SU-DHL-6 (cell line): ENCODE results near the gene PLCL1.

ENCODE experiments used
- H2AFZ ChIP-seq: fragments of 200-600 bp; sonication (generic); 2 replicates; pipeline ENCODE4 v1.6.1; 2014; ENCODE audit warnings: low read depth, mild to moderate bottlenecking, moderate library complexity, mixed read lengths, antibody characterized with exemption, low read length; ENCODE audit not compliant: severe bottlenecking
- H3F3A ChIP-seq: fragments of 200-600 bp; shearing (Covaris generic); 2 replicates; pipeline ENCODE4 v1.6.0; 2016; ENCODE audit warnings: antibody characterized with exemption, mild to moderate bottlenecking; ENCODE audit not compliant: insufficient read depth
- H3K27ac ChIP-seq: fragments of 200-600 bp; sonication (generic); 2 replicates; pipeline ENCODE4 v1.5.1; 2016; ENCODE audit warnings: low read depth, mild to moderate bottlenecking, low read length, moderate library complexity, mixed read lengths
- H3K27me3 ChIP-seq: fragments of 200-600 bp; sonication (generic), shearing (Covaris generic); 2 replicates; pipeline ENCODE4 v1.6.0; 2014; ENCODE audit warnings: mild to moderate bottlenecking, low read length
- H3K36me3 ChIP-seq: fragments of 200-600 bp; sonication (generic); 2 replicates; pipeline ENCODE4 v1.6.1; 2014; ENCODE audit warnings: mild to moderate bottlenecking, low read length, mixed read lengths
- H3K4me2 ChIP-seq: fragments of 300-600, 200-600 bp; shearing (Covaris generic), sonication (generic); 2 replicates; pipeline ENCODE4 v1.6.0; 2014; ENCODE audit warnings: low read length, low read depth, mild to moderate bottlenecking; ENCODE audit not compliant: poor library complexity, severe bottlenecking
- H3K4me3 ChIP-seq: fragments of 200-600 bp; sonication (generic); 2 replicates; pipeline ENCODE4 v1.5.1; 2014; ENCODE audit warnings: antibody characterized with exemption, low read length, mild to moderate bottlenecking, mixed read lengths; ENCODE audit not compliant: insufficient read depth, poor library complexity, severe bottlenecking
- H3K79me2 ChIP-seq: fragments of 200-600 bp; sonication (generic); 2 replicates; pipeline ENCODE4 v1.6.1; 2014; ENCODE audit warnings: mild to moderate bottlenecking, low read length, moderate library complexity; ENCODE audit not compliant: insufficient read depth
- H3K9ac ChIP-seq: fragments of 200-600 bp; sonication (generic); 2 replicates; pipeline ENCODE4 v1.7.0; 2014; ENCODE audit warnings: mild to moderate bottlenecking, low read length
- H3K9me2 ChIP-seq: fragments of 200-600 bp; sonication (generic); replicated peaks from 2 replicates; pipeline ENCODE4 v1.6.1; 2014; ENCODE audit warnings: low read length; ENCODE audit not compliant: insufficient read depth
- H3K9me3 ChIP-seq: fragments of 200-600 bp; sonication (generic); 2 replicates; pipeline ENCODE4 v1.6.1; 2014; ENCODE audit warnings: low read length, mixed read lengths; ENCODE audit not compliant: insufficient read depth
- H4K20me1 ChIP-seq: fragments of 200-600 bp; sonication (generic); 2 replicates; pipeline ENCODE4 v1.6.1; 2014; ENCODE audit warnings: low read depth, mild to moderate bottlenecking, antibody characterized with exemption, low read length, moderate library complexity, mixed read lengths
- EZH2phosphoT487 ChIP-seq: fragments of 200-600 bp; sonication (generic), shearing (Covaris generic); conservative IDR thresholded peaks from 2 replicates; pipeline ENCODE4 v1.6.1; 2018; ENCODE audit warnings: mild to moderate bottlenecking, antibody characterized with exemption, low read length, moderate library complexity, mixed read lengths
- TF ChIP-seq, protein P1 (sequence below): fragments of 200-600 bp; sonication (generic); IDR thresholded peaks from one replicate; pipeline ENCODE4 v1.5.1; 2017; ENCODE audit warnings: antibody characterized with exemption, mild to moderate bottlenecking, low read length, moderate library complexity; ENCODE audit not compliant: insufficient read depth, poor library complexity, severe bottlenecking

Gene PLCL1

DNA sequence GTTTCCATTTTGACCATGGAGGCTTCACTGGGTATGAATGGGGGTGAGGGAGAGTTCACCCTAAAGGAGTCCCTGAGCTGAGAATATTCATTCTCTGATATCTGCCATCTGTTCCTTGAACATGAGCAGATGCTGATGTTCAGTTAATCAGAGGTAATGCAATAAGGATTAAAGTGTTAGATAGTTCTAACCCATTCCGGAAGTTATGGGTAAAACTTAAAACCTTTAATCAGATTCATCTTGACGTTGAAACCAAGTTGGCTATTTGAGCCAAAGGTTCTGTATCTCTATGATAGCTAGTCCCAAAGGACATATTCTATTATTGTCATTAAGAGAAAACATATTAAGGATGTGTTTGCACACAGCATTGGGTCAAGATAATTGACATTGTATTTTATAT, 268.9 kb downstream of the PLCL1 start:
- H3K27ac ChIP-seq, result no peak overlapping the region
- H3K4me2 ChIP-seq, result no peak overlapping the region
- no peak for TF ChIP-seq EZH2phosphoT487
- TF ChIP-seq, protein P1, sequence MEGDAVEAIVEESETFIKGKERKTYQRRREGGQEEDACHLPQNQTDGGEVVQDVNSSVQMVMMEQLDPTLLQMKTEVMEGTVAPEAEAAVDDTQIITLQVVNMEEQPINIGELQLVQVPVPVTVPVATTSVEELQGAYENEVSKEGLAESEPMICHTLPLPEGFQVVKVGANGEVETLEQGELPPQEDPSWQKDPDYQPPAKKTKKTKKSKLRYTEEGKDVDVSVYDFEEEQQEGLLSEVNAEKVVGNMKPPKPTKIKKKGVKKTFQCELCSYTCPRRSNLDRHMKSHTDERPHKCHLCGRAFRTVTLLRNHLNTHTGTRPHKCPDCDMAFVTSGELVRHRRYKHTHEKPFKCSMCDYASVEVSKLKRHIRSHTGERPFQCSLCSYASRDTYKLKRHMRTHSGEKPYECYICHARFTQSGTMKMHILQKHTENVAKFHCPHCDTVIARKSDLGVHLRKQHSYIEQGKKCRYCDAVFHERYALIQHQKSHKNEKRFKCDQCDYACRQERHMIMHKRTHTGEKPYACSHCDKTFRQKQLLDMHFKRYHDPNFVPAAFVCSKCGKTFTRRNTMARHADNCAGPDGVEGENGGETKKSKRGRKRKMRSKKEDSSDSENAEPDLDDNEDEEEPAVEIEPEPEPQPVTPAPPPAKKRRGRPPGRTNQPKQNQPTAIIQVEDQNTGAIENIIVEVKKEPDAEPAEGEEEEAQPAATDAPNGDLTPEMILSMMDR, result no peak
- H3K27me3 ChIP-seq, result no peaks in the 10 kb centered on the region
- no peaks in the 10 kb centered on the region for H3K79me2 ChIP-seq
- H3K36me3 ChIP-seq, result no peaks in the 10 kb centered on the region
- H3K9ac ChIP-seq, result no peak overlapping the region
- no peaks in the 10 kb centered on the region for H4K20me1 ChIP-seq
- H3K4me3 ChIP-seq, result no peak overlapping the region
- no peak overlapping the region for H2AFZ ChIP-seq
- no peaks in the 10 kb centered on the region for H3F3A ChIP-seq
- H3K9me3 ChIP-seq, result no peaks in the 10 kb centered on the region
- H3K9me2 ChIP-seq, result no peaks in the 10 kb centered on the region

DNA sequence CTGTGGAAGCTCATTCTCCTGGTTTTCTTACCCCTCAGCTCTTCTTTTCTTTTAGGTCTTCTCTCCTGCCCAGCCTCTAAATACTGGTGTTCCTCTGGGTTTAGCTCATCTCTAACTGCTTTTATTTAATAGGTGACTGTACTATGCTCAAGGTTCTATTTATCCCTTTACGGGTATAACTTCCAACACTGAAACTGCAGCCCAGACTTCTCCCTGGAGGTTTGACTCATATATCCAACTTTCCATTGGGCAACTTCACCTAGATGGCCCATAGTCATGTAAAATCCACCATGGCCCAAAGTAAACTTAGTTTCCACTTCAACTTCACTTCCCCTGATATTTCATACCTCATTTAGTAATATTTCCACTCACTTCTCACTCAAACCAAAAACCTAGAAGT, 273.1 kb downstream of the PLCL1 start:
- H4K20me1 ChIP-seq, result no peaks in the 10 kb centered on the region
- no peaks in the 10 kb centered on the region for H3K9me2 ChIP-seq
- H3K27me3 ChIP-seq, result no peaks in the 10 kb centered on the region
- no peaks in the 10 kb centered on the region for H3K36me3 ChIP-seq
- no peaks in the 10 kb centered on the region for H3F3A ChIP-seq
- H3K9me3 ChIP-seq, result no peaks in the 10 kb centered on the region
- no peak overlapping the region for H3K4me2 ChIP-seq
- no peaks in the 10 kb centered on the region for H3K79me2 ChIP-seq
- H3K27ac ChIP-seq, result no peak overlapping the region
- no peak for TF ChIP-seq EZH2phosphoT487
- TF ChIP-seq, protein P1, result no peak
- no peak overlapping the region for H3K9ac ChIP-seq
- no peak overlapping the region for H2AFZ ChIP-seq
- no peak overlapping the region for H3K4me3 ChIP-seq

DNA sequence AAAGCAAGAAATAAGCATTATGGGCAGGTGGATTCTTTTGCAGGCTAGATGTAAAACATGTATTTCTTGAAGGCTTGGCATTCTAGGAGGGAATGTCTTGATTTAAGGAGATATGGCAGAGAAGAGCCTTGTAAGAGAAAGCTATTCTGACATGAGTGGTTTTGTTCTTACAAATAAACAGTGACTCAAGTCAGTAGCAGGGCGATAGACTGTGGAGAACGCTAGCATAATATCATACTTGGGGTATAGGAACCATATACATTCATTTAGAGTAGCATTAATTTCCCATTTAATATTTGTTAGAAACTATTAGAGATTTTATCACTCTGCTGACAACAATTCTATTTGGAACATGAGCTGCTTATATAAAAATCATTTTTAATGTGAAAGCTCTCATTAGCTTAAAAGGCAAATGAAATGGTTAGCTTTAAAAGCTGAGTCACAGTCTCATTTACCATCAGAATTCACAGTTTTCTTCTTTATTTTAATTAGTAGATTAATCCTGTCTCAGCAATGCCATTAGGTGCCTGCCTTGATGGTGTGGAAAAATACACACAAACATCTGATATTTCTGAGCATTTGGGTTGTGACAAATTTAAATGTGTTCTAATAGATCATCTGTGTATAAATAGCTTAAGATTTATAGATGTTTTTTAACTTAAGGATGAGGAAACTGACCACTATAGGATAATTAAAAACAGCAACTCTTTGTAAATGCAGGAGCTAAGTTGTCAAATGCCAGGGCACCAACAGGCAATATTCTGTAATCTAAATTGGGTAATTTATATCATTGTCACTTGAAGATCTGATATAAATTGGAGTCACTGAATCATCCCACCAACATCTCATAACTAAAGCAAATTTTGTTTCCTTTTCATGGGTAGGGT, 276.7 kb downstream of the PLCL1 start:
- Histone ChIP-seq H3K9me2 (no peaks in the 10 kb centered on the region), H3K9ac (no peak overlapping the region), H3K27me3 (no peaks in the 10 kb centered on the region), H3F3A (no peaks in the 10 kb centered on the region), H4K20me1 (no peaks in the 10 kb centered on the region), H3K36me3 (no peaks in the 10 kb centered on the region), H3K27ac (no peak overlapping the region), H3K4me3 (no peak overlapping the region), H3K79me2 (no peaks in the 10 kb centered on the region), H3K9me3 (no peaks in the 10 kb centered on the region; the same call in 1 of the 2 replicates), H2AFZ (no peak overlapping the region), H3K4me2 (no peak overlapping the region)
- TF ChIP-seq EZH2phosphoT487, result no peak
- TF ChIP-seq, protein P1, result no peak
